Iris pigment epithelial cell (primary cell): ENCODE data around the gene CENPT.
A peak's percentile ranks its signal among the peaks of the same experiment; 100 is the strongest.

ENCODE experiments used
- DNase-seq: peaks from one replicate; pipeline ENCODE4 v3.0.0-alpha.2; 2011; ENCODE audit warnings: low read depth

CENPT gene, protein sequence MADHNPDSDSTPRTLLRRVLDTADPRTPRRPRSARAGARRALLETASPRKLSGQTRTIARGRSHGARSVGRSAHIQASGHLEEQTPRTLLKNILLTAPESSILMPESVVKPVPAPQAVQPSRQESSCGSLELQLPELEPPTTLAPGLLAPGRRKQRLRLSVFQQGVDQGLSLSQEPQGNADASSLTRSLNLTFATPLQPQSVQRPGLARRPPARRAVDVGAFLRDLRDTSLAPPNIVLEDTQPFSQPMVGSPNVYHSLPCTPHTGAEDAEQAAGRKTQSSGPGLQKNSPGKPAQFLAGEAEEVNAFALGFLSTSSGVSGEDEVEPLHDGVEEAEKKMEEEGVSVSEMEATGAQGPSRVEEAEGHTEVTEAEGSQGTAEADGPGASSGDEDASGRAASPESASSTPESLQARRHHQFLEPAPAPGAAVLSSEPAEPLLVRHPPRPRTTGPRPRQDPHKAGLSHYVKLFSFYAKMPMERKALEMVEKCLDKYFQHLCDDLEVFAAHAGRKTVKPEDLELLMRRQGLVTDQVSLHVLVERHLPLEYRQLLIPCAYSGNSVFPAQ

DNA sequence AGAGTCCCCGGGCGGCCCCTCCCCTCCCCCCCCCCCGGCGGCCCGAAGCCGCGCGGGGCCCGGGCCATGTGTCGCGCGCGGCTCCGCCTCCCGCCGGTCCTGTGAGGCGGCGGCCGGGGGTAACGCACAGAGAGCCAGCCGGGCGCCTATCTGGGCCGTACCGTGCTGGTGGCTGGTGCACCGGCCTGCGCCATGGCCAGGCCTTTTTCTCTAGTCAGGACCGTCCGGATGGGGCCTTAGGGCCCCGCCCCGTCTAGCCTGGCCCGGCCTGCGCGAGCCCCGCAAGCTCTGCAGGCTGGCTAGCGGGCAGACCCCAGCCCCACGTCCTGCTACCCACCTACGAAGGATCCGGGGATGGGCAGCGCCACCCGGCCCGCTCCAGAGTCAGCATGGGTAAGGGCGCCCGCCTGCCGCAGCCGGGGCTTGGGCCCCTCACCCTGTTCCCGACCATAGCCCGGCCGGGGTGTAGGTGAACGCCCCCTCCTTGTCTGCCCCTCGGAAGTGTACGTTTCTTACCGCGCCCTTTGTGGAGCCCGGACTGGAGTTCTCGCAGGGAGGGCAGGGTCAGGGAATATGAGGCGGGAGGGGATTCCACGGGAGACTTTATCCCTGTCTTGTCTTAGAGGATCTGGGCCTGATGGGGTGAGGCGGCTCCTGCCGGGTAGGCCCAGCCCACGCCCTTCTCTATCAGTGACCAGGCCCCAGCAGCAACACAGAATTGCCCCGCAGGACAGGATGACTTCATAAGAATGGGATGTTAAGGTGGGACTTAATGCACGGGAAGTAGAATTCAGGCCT lies at the start of gene CENPT:
Gene CENPT, minus strand, starts transcription at position 630 of the 798 bp plus-strand sequence. CDS start 13,834 bp downstream, outside the sequence.
- DNase-seq = peak; percentile 80

DNA sequence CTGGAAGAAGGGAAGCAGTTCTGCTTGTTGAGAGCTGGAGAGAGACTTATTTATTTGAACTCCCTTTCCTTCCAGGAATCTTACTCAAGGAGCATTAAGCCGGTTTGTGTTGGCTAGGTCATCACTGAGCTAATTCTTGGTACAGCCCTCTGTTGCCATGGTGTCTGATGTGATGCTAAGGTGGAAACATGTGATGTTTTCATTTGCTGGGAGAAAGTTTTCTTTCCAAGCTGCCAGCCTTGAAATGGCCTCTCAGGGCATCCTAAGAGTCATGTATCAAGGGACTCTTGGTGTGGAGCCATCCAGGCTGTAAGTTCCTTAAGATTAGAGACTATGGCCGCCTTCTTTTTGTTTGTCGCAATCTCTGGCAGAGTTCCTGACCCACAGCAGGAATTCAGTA lies 49.7 kb upstream of the CENPT start:
- DNase-seq = peak; percentile 71

DNA sequence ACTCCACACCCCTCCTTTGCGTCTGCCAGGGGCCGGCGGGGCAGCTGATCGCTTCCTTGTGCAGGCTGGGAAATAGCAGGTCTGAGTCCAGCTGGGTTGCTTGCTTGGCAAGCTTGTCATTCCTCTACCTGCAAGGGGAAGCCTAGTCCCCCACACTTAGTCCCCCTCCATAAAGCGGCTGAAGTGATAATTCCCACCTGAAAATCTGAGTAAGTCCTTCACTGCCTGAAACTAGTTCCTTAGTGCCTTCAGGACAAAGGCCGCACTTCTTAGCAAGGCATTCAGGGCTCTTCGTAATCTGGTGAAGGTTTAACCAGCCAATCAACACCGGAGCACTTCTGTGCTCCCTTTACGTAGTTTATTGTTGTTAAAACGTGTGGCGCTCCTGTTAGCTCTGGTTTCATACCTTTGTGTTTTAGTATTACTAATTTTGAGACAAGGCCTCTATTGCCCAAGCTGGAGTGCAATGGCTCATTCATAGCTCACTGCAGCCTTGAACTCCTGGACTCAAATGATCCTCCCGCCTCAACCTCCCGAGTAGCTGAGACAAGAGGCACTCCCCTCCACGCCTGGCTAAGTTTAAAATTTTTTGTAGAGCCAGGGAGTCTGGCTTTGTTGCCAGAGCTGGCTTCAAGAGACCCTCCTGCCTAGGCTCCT lies 46.4 kb upstream of the CENPT start:
- peak; percentile 40 for DNase-seq

DNA sequence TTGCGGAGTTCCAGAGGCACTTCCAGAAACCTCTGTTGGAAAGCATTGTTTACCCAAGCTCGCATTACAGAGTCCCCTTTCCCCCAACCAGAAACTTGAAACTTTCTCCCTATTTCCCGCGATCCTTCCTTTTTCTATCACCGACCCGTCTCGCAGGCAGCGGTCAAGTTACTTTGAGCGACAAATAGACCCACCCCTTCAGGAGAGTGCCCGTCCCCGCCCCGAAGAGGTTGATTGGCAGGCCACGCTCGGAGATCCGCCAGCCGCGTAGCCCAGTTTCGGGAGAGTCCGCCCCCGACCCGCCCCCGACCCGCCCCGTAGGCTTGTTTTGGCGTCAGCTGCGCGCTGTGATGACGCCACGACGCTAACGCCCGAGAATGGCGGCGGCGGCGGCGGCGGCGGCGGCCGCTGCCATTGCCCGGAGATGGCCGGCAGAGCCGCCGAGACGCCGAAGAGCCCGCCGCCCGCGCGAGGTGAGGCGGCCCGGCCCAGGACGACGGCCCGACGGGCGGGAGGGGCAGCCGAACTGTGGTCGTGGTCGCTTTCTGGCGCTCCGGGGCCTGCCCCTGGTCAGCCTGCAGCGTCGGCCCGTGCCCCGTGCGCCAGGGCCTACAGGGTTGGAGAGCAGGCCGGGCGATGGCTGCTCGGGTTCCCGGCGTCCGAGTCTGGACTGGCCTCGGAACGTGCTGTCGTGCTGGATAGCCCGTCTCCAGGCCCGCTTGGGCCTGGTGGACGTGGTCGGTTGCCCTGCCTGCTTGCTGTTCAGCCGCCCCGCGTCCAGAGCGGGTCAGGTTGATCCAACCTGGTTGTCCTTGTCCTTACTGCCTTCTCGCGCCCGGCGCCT lies 45.6 kb upstream of the CENPT start, which contains the start of gene PSKH1:
Gene PSKH1, plus strand, starts transcription at position 356 of the 844 bp plus-strand sequence. CDS start 15,496 bp downstream, outside the sequence.
- DNase-seq = peak; percentile 97

DNA sequence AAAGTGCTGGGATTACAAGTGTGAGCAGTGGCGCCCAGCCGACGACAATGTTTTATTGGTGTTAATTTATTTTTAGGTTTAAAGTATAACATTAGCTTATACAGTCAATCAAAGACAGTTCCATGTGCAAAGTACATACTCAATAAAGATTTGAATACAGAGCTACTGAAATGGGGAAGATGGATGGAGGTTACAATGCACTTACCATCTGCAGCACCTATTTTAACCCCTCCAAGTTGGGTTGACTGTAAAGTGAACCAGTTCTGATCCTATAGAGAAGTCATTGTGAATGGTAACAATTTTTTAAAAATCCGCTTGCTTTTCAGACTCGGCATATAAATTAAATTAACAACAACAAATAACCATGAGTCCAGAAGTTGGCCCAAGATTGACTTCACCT lies 44.9 kb upstream of the CENPT start:
- no peak for DNase-seq

DNA sequence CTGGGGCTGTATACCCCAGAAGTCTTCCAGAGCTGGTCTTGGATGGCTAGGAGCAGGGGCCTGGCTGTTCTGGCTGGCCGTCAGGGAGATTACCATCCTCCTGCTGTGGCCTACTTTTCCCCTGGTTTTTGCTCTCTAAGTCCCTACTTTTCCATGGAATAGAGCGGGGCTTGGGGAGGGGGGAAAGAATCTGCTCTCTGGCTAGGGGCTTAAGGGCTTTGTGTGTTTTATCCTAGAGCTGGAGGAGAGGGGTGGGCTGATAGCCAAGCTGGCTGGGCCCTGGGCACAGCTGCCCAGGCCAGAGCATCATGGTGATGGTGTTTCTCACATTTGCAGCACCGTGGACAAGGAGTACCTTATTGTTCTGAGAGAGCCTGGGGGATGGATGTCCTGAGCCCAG lies 40.8 kb upstream of the CENPT start:
- DNase-seq = no peak

DNA sequence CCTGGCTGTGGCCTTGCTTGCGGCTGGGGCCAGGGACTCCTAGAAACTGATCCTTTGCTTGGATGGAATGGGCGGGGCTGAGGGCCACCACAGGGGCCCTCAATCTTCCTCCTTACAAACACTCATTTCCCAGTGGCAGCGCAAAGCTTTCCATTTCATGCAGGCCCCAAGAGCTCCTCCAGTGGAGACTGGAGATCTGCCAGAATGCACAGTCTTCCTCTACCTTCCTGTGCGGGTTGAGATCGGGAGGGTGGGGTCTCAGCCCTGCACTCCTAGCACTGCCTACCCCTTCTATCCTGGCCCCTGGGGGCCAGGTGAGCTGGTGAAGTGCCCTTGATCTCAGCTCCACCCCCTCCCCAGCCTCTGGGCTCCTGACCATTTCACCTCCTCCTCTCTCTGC lies 38.9 kb upstream of the CENPT start:
- no peak for DNase-seq

DNA sequence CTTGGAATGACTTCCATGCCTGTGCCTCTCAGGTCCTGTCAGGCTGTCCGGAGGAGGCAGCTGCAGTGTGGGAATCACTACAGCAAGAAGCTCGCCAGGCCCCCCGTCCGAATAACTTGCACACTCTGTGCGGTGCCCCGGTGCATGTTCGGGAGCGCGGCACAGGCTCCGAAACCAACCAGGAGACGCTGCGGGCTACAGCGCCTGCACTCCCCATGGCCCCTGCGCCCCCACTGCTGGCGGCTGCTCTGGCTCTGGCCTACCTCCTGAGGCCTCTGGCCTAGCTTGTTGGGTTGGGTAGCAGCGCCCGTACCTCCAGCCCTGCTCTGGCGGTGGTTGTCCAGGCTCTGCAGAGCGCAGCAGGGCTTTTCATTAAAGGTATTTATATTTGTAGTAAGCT lies 38.5 kb upstream of the CENPT start:
- no peak for DNase-seq

DNA sequence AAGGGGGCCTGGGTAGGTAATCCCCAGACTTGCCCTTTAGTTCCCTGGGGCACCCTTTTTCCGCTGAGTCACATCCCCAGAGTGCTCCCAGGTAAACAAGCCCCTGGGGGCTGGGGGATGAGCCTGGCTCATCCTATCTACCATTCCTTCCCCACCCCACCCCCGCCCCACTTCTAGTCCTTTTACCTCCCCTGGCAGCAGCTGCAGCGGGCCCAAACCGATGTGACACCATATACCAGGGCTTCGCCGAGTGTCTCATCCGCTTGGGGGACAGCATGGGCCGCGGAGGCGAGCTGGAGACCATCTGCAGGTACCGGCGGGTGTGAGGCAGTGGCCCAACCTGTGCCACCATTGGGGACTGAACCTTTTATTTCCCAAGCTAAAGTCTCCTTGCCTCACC lies 38.1 kb upstream of the CENPT start:
- no peak for DNase-seq

DNA sequence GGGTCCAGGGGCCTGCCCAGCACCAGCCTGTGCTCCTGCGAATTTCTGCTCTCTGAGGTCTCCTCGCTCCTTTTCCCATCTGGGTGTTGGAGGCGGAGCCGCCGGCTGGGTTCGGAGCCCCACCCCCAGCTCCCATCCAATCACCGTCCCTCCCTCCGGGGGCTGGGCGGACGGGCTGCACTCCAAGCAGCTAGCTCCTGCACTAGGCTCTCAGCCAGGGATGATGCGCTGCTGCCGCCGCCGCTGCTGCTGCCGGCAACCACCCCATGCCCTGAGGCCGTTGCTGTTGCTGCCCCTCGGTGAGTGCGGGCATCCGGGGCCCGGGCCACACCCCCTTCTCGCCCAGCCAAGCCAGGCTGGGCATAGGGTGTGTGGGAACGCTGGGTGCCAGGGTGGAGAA lies 37.2 kb upstream of the CENPT start, which contains the start of gene NRN1L:
Gene NRN1L, plus strand, starts transcription at position 202 of the 400 bp plus-strand sequence. Its CDS starts 19 bp downstream, at position 221.
- peak; percentile 93 for DNase-seq

DNA sequence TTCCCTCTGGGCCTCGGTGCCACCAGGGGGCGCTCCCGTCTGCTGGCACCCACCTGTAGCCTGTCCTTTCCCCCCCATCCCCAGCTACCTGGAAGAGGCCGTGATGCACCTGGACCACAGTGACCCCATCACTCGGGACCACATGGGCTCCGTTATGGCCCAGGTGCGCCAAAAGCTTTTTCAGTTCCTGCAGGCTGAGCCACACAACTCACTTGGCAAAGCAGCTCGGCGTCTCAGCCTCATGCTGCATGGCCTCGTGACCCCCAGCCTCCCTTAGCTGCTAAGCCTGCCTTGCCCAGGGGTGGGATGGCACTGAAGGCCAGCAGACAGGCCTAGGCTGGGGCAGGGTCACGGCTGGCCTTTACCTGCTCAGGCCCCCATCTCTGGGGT lies 36.4 kb upstream of the CENPT start:
- DNase-seq = peak; percentile 45

DNA sequence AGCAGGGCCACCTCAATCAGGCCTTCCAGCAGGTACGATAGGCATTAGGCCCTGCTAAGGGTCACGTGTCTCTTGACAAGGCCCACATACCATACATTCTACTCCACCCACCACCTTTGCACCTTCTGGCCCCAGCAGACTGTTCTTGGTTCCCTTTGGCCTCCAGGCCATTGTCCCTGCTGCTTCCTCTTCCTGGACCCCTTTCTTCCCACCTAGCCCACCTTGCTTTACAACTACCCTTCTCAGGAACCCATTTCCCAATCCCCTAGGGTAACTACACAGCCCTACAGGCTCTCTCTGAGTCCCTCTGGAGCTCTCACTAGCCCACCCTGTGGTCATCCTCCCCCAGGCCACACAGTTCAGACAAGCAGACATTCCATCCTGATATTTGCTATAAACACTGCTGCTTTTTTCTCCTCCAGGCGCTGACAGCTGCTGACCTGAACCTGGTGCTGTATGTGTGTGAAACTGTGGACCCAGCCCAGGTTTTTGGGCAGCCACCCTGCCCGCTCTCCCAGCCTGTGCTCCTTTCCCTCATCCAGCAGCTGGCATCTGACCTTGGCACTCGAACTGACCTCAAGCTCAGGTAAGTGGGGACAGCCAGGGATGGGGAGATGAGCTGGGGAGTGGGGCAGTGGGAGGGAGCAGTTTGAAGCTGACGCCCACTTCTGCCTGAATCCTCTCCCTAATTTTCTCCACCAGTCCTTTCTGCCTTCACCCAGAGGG lies 35.8 kb upstream of the CENPT start:
- no peak for DNase-seq

DNA sequence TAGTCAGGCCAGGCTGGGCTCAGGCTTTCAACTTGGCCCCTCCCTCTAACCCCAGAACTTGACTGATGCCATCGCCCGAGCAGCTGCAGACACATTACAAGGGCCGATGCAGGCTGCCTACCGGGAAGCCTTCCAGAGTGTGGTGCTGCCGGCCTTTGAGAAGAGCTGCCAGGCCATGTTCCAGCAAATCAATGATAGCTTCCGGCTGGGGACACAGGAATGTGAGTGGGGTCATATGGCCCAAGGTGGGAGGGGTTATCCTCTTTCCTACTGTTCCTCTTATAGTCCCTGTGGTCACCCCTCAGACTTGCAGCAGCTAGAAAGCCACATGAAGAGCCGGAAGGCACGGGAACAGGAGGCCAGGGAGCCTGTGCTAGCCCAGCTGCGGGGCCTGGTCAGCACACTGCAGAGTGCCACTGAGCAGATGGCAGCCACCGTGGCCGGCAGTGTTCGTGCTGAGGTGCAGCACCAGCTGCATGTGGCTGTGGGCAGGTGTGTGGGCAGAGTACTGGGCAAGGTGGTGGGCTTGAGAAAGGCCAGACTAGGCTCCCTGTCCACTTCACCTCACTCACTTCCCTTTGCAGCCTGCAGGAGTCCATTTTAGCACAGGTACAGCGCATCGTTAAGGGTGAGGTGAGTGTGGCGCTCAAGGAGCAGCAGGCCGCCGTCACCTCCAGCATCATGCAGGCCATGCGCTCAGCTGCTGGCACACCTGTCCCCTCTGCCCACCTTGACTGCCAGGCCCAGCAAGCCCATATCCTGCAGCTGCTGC lies 35.1 kb upstream of the CENPT start:
- DNase-seq = no peak

DNA sequence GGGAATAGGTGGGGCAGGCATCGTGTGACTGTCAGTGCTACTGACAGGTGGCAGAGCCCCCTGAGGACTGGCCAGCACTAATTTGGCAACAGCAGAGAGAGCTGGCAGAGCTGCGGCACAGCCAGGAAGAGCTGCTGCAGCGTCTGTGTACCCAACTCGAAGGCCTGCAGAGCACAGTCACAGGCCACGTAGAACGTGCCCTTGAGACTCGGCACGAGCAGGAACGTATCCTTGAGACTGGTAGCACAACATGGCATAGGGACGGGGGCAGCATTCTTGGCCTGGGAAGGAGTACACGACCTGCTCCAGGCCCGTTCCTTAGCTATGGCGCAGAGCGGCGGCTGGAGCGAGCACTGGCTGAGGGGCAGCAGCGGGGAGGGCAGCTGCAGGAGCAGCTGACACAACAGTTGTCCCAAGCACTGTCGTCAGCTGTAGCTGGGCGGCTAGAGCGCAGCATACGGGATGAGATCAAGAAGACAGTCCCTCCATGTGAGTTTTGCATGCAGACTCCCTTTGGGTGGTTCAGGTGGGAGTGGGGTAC lies 34.2 kb upstream of the CENPT start:
- no peak for DNase-seq

DNA sequence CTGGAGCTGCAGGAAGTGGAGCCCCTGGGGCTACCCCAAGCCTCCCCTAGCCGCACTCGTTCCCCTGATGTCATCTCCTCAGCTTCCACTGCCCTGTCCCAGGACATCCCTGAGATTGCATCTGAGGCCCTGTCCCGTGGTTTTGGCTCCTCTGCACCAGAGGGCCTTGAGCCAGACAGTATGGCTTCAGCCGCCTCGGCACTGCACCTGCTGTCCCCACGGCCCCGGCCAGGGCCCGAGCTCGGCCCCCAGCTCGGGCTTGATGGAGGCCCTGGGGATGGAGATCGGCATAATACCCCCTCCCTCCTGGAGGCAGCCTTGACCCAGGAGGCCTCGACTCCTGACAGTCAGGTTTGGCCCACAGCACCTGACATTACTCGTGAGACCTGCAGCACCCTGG lies 33.1 kb upstream of the CENPT start:
- DNase-seq = no peak

DNA sequence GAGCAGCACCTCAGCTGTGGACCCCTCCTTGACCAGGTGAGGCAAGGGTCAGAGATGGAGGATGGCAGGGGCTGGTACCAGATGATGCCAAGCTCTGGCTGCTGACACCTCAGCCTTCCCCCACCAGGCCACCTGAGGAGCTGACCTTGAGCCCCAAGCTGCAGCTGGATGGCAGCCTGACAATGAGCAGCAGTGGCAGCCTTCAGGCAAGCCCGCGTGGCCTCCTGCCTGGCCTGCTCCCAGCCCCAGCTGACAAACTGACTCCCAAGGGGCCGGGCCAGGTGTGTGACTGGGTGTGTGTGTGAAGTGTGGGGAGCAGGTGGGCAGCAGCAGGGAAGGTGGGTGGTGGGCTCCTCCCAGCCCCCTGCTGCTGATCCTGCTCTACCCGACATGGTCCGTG lies 32.4 kb upstream of the CENPT start:
- DNase-seq = no peak

DNA sequence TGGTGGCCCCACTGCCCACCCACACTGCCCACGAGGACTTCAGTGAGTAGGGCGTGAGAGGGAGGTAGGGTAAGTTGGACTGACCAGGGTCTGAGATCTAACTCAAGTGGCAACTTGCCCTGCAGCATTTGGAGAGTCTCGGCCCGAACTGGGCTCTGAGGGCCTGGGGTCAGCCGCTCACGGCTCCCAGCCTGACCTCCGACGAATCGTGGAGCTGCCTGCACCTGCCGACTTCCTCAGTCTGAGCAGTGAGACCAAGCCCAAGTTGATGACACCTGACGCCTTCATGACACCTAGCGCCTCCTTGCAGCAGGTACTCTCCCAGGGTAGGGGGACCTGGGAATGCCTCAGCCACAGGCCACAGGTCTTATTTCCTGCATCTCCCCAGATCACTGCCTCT lies 32.0 kb upstream of the CENPT start:
- DNase-seq = no peak

DNA sequence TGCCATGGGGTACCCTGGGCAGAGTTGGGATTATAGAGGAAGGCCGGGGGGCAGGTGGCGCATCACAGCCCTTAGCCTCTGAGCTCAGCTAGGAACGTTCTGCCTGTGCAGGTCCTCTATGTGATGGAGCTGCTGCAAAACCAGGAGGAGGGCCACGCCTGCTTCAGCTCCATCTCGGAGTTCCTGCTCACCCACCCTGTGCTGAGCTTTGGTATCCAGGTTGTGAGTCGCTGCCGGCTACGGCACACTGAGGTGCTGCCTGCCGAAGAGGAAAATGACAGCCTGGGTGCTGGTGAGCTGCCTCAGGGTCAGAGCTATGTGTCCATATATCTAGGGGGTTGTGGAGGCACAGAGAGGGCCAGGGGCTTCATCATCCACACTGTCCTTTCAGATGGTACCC lies 31.4 kb upstream of the CENPT start:
- DNase-seq = no peak

DNA sequence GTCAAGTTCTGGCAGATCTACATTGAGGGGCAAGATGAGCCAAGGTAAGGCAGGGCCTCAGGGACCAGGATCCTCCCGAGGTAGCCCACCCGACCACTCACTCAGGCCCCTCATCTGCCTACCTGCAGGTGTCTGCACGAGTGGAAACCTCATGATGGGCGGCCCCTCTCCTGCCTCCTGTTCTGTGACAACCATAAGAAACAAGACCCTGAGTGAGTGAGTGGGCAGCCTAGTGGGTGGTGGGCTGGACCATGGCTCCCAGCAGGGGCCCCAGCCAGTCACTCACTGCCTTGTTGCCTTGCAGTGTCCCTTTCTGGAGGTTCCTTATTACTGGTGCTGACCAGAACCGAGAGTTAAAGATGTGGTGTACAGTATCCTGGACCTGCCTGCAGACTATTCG lies 30.7 kb upstream of the CENPT start:
- DNase-seq = no peak

DNA sequence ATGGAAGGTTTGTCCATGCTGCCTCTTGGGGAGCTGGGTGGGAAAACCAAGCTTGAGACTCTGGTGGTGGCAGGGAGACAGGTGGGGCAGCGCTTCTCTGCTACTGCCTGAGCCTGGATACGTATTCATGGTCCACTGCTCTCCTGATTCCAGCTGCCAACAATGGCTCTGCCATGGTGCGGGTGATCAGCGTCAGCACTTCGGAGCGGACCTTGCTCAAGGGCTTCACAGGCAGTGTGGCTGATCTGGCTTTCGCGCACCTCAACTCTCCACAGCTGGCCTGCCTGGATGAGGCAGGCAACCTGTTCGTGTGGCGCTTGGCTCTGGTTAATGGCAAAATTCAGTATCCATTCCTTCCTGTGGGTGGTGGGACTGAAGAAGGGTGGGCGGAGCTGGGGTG lies 29.6 kb upstream of the CENPT start:
- DNase-seq = no peak
